ENCODE data around the gene RTL5.

The RTL5 gene

DNA sequence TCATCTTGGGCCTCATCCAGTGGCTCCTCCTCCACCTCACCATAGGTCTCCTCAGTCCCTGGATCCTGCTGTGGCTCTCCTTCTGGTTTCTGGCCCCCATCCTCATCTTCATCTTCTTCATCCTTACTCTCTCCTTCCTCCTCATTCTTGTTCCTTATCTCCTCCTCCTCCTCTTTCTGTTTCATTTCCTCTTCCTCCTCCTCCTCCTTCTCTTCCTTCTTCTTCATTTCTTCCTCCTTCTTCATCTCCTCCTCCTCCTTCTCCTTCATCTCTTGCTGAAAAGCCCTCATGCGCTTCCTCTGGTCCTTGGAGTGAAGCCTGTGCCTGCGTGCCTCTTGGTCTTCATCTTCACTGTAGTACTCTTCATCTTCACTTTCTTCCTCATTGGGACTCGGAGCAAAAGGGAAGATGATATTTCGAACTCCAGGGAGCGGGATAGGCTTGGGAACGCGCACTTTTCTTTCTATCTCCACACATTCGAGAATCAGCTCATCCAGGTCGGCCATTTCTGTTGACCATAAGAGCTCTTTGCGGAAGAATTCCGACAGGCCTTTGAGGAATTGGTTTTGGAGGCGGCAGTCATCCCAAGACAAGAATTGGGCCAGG is 1.5 kb downstream of the RTL5 start:
- no peak overlapping the region for H3K9ac ChIP-seq (ENCODE audit: low read depth in 1 of 2, low read length in 2 of 2)
- no peak overlapping the region for H3K4me3 ChIP-seq (ENCODE audit: low read depth in 1 of 2, low read length in 2 of 2)
- H3K27ac ChIP-seq (ENCODE audit: low read depth, low read length), result no peak overlapping the region
- H3K27me3 ChIP-seq (ENCODE audit: control insufficient read depth in 1 of 2, insufficient read depth in 2 of 2, low read length in 2 of 2), result peaks cover 5 to 8% of the 10 kb centered on the region in 2 donors
- peaks cover 6 to 12% of the 10 kb centered on the region in 2 donors for H3K4me1 ChIP-seq (ENCODE audit: control insufficient read depth in 1 of 2, insufficient read depth in 2 of 2, low read length in 2 of 2)
- H3K9me3 ChIP-seq (ENCODE audit: control insufficient read depth in 1 of 2, low read length in 2 of 2), result no peaks in the 10 kb centered on the region
- no peaks in the 10 kb centered on the region for H3K36me3 ChIP-seq (ENCODE audit: control insufficient read depth in 1 of 2, insufficient read depth in 2 of 2, low read length in 2 of 2)

DNA sequence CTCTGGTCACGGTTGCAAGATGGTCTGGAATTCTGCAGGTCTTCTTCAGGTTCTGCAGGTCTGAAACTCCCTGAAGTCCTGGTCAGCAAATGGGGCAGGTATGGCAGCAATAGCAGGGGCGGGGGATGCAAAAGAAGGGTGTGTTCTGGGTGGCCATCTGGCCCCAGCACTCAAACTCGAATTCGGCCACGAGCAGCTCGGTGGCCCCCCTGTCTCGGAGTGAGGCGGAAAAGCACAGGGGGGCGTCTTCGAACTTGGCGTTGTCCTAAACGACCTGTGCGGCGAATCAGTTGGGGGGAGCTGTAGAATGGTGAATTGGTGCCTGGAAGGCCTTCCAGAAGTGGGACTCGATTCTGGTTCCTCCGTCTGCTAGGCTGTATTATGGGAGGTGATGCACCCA is 2.1 kb downstream of the RTL5 start:
- H3K27me3 ChIP-seq (ENCODE audit: control insufficient read depth in 1 of 2, insufficient read depth in 2 of 2, low read length in 2 of 2), result peaks cover 5 to 8% of the 10 kb centered on the region in 2 donors
- H3K27ac ChIP-seq (ENCODE audit: low read depth, low read length), result no peak overlapping the region
- no peaks in the 10 kb centered on the region for H3K36me3 ChIP-seq (ENCODE audit: control insufficient read depth in 1 of 2, insufficient read depth in 2 of 2, low read length in 2 of 2)
- H3K9ac ChIP-seq (ENCODE audit: low read depth in 1 of 2, low read length in 2 of 2), result no peak overlapping the region
- peaks cover 6 to 12% of the 10 kb centered on the region in 2 donors for H3K4me1 ChIP-seq (ENCODE audit: control insufficient read depth in 1 of 2, insufficient read depth in 2 of 2, low read length in 2 of 2)
- H3K9me3 ChIP-seq (ENCODE audit: control insufficient read depth in 1 of 2, low read length in 2 of 2), result no peaks in the 10 kb centered on the region
- no peak overlapping the region for H3K4me3 ChIP-seq (ENCODE audit: low read depth in 1 of 2, low read length in 2 of 2)

DNA sequence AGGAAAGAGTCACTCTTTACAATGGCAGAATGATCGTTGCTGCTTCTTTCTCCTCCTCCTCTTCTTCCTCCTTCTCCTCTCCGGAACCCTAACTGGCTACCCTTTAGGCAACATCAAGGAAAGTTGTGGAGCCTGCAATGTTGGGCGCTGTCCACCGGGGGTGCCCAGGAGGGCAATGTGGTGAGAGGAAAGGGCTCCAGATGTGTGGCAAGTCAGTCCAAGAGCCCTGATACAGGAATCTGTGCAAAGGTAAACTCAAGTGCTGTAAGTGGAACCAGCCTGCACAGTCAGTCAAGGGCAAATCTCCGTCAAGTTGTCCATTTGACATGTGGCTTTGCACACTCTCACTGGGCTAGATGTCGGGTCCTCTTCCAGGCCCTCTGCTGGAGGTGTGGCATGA is 2.8 kb downstream of the RTL5 start:
- H3K27ac ChIP-seq (ENCODE audit: low read depth, low read length), result no peak overlapping the region
- no peak overlapping the region for H3K4me3 ChIP-seq (ENCODE audit: low read depth in 1 of 2, low read length in 2 of 2)
- no peak overlapping the region for H3K9ac ChIP-seq (ENCODE audit: low read depth in 1 of 2, low read length in 2 of 2)
- peaks cover 6 to 12% of the 10 kb centered on the region in 2 donors for H3K4me1 ChIP-seq (ENCODE audit: control insufficient read depth in 1 of 2, insufficient read depth in 2 of 2, low read length in 2 of 2)
- no peaks in the 10 kb centered on the region for H3K36me3 ChIP-seq (ENCODE audit: control insufficient read depth in 1 of 2, insufficient read depth in 2 of 2, low read length in 2 of 2)
- H3K27me3 ChIP-seq (ENCODE audit: control insufficient read depth in 1 of 2, insufficient read depth in 2 of 2, low read length in 2 of 2), result peaks cover 5 to 8% of the 10 kb centered on the region in 2 donors
- no peaks in the 10 kb centered on the region for H3K9me3 ChIP-seq (ENCODE audit: control insufficient read depth in 1 of 2, low read length in 2 of 2)

DNA sequence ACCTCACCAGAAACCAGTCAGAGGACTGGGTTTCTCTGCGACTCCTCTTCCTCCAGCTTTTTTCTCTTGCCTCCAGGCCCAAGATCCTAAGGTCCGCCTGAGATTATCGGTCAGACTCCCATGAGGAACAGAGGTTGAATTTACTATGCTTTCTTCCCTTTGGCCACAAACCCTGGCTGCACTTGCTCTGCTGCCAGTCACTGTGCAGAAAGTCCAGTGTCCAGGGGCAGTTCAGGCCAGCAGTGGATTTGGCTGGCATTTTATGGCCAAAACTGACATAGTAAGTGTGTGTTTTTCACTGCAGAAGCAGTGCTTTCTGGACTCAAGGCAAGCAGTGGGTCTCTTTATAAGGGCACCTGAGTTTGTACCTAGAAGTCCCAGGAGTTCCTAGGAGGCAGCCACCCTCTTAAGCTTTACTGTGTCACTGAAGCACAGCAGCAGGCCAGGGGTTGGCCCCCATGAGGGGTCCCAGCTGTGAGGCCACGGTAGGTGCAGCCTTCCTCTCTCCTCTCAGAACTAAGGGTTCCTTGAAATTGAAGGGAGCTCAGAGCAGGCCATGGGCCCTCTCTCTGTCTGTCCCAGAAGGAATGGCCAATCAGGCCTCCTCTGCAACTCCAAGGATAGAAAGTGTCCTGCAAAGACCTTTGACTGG is 3.4 kb downstream of the RTL5 start:
- H3K27me3 ChIP-seq (ENCODE audit: control insufficient read depth in 1 of 2, insufficient read depth in 2 of 2, low read length in 2 of 2), result peaks cover 5 to 8% of the 10 kb centered on the region in 2 donors
- no peak overlapping the region for H3K27ac ChIP-seq (ENCODE audit: low read depth, low read length)
- no peak overlapping the region for H3K9ac ChIP-seq (ENCODE audit: low read depth in 1 of 2, low read length in 2 of 2)
- H3K4me1 ChIP-seq (ENCODE audit: control insufficient read depth in 1 of 2, insufficient read depth in 2 of 2, low read length in 2 of 2), result peaks cover 6 to 16% of the 10 kb centered on the region in 2 donors
- no peaks in the 10 kb centered on the region for H3K36me3 ChIP-seq (ENCODE audit: control insufficient read depth in 1 of 2, insufficient read depth in 2 of 2, low read length in 2 of 2)
- no peaks in the 10 kb centered on the region for H3K9me3 ChIP-seq (ENCODE audit: control insufficient read depth in 1 of 2, low read length in 2 of 2)
- no peak overlapping the region for H3K4me3 ChIP-seq (ENCODE audit: low read depth in 1 of 2, low read length in 2 of 2)

- no peak overlapping the region for H3K4me3 ChIP-seq (ENCODE audit: low read depth in 1 of 2, low read length in 2 of 2)
- no peaks in the 10 kb centered on the region for H3K36me3 ChIP-seq (ENCODE audit: control insufficient read depth in 1 of 2, insufficient read depth in 2 of 2, low read length in 2 of 2)
- H3K4me1 ChIP-seq (ENCODE audit: control insufficient read depth in 1 of 2, insufficient read depth in 2 of 2, low read length in 2 of 2), result peaks cover 8 to 22% of the 10 kb centered on the region in 2 donors
- no peak overlapping the region for H3K9ac ChIP-seq (ENCODE audit: low read depth in 1 of 2, low read length in 2 of 2)
- no peaks in the 10 kb centered on the region for H3K9me3 ChIP-seq (ENCODE audit: control insufficient read depth in 1 of 2, low read length in 2 of 2)
- H3K27me3 ChIP-seq (ENCODE audit: control insufficient read depth in 1 of 2, insufficient read depth in 2 of 2, low read length in 2 of 2), result peaks cover 1 to 3% of the 10 kb centered on the region in 2 donors
- H3K27ac ChIP-seq (ENCODE audit: low read depth, low read length), result no peak overlapping the region
Observed at GRCh38 chrX:72127332-72127731, 4.4 kb downstream of the RTL5 start.

GRCh38 chrX:72126539-72127140 is 5.1 kb downstream of the RTL5 start:
- no peaks in the 10 kb centered on the region for H3K27me3 ChIP-seq (ENCODE audit: control insufficient read depth in 1 of 2, insufficient read depth in 2 of 2, low read length in 2 of 2)
- peaks cover 11 to 19% of the 10 kb centered on the region in 2 donors for H3K4me1 ChIP-seq (ENCODE audit: control insufficient read depth in 1 of 2, insufficient read depth in 2 of 2, low read length in 2 of 2)
- no peaks in the 10 kb centered on the region for H3K9me3 ChIP-seq (ENCODE audit: control insufficient read depth in 1 of 2, low read length in 2 of 2)
- H3K4me3 ChIP-seq (ENCODE audit: low read depth in 1 of 2, low read length in 2 of 2), result no peak overlapping the region
- no peaks in the 10 kb centered on the region for H3K36me3 ChIP-seq (ENCODE audit: control insufficient read depth in 1 of 2, insufficient read depth in 2 of 2, low read length in 2 of 2)
- H3K9ac ChIP-seq (ENCODE audit: low read depth in 1 of 2, low read length in 2 of 2), result no peak overlapping the region
- H3K27ac ChIP-seq (ENCODE audit: low read depth, low read length), result no peak overlapping the region

- Histone ChIP-seq H3K27ac (ENCODE audit: low read depth, low read length) (no peak overlapping the region), H3K4me1 (ENCODE audit: control insufficient read depth in 1 of 2, insufficient read depth in 2 of 2, low read length in 2 of 2) (peaks cover 11 to 20% of the 10 kb centered on the region in 2 donors), H3K9me3 (ENCODE audit: control insufficient read depth in 1 of 2, low read length in 2 of 2) (no peaks in the 10 kb centered on the region), H3K9ac (ENCODE audit: low read depth in 1 of 2, low read length in 2 of 2) (no peak overlapping the region), H3K4me3 (ENCODE audit: low read depth in 1 of 2, low read length in 2 of 2) (no peak overlapping the region), H3K27me3 (ENCODE audit: control insufficient read depth in 1 of 2, insufficient read depth in 2 of 2, low read length in 2 of 2) (no peaks in the 10 kb centered on the region), H3K36me3 (ENCODE audit: control insufficient read depth in 1 of 2, insufficient read depth in 2 of 2, low read length in 2 of 2) (no peaks in the 10 kb centered on the region)
Observed at GRCh38 chrX:72126048-72126415, 5.7 kb downstream of the RTL5 start.

DNA sequence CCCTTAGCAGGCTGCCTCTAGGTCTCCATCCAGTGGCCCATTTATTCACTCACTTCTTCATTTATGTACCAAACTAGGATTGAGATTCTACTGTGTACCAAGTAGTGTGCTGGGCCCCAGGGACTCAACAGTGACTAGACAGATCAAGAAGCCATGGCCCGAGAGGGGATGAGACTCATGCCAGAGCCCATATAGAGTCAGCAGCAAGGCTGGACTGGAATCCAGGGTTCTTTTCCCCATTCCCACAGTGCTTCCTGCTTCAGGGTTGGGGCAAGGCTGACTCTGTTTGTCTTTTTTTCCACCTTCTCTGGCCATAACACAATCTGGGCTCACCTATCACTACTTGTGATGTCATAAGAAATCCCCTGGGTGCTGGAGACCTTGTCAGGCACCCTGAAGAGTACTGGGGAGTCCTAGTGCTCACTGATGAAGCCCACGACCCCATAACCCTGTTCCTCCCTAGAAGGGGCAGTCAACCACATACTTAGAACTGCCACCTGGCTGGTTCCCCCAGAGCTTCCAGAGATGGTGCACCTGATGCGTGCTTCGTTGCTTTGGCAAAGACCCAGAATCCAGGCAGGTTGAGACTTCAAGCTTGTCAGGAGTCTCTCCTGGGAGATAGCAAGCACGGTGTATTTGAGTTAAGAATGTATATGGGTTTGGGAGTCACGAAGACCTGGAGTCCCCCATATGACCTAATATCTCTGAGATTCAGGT is 6.2 kb downstream of the RTL5 start:
- Histone ChIP-seq H3K9ac (ENCODE audit: low read depth in 1 of 2, low read length in 2 of 2) (no peak overlapping the region), H3K4me3 (ENCODE audit: low read depth in 1 of 2, low read length in 2 of 2) (no peak overlapping the region), H3K36me3 (ENCODE audit: control insufficient read depth in 1 of 2, insufficient read depth in 2 of 2, low read length in 2 of 2) (no peaks in the 10 kb centered on the region), H3K27ac (ENCODE audit: low read depth, low read length) (no peak overlapping the region), H3K4me1 (ENCODE audit: control insufficient read depth in 1 of 2, insufficient read depth in 2 of 2, low read length in 2 of 2) (peaks cover 11 to 25% of the 10 kb centered on the region in 2 donors), H3K27me3 (ENCODE audit: control insufficient read depth in 1 of 2, insufficient read depth in 2 of 2, low read length in 2 of 2) (no peaks in the 10 kb centered on the region), H3K9me3 (ENCODE audit: control insufficient read depth in 1 of 2, low read length in 2 of 2) (no peaks in the 10 kb centered on the region)

DNA sequence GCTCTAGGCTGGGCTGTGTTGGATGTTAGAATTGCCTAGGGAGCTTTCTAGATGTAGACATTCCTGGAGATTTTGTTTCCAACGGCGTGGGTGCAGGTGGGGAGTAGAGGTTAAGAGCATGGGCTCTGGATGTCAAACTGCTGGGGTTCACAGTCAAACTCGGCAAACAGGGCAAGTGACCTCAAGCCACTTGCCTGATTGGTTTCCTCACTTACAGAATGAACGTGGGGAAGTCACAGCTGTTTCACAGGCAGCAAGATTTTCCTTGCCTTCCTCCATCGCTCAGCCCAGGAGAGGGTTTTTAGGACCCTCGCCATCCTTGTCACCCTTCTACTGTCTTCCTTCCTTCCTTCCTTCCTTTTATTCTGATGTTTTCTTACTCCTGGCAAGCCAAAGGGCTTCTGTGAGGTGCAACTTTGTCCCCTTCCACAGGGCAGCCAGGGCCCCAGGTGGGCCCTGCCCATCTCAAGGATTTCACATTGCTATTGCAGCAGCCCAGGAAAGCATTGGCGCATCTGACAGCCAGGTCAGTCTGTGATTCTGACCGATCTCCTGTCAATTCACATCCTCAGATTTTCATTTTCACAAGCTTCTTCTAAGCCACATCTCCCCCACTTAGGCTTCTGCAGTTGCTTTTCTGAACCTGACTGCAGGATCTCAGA is 7.0 kb downstream of the RTL5 start:
- Histone ChIP-seq H3K27ac (ENCODE audit: low read depth, low read length) (no peak overlapping the region), H3K4me1 (ENCODE audit: control insufficient read depth in 1 of 2, insufficient read depth in 2 of 2, low read length in 2 of 2) (peaks cover 11 to 25% of the 10 kb centered on the region in 2 donors), H3K9me3 (ENCODE audit: control insufficient read depth in 1 of 2, low read length in 2 of 2) (no peaks in the 10 kb centered on the region), H3K27me3 (ENCODE audit: control insufficient read depth in 1 of 2, insufficient read depth in 2 of 2, low read length in 2 of 2) (no peaks in the 10 kb centered on the region), H3K9ac (ENCODE audit: low read depth in 1 of 2, low read length in 2 of 2) (no peak overlapping the region), H3K4me3 (ENCODE audit: low read depth in 1 of 2, low read length in 2 of 2) (no peak overlapping the region), H3K36me3 (ENCODE audit: control insufficient read depth in 1 of 2, insufficient read depth in 2 of 2, low read length in 2 of 2) (no peaks in the 10 kb centered on the region)

Data from duodenal mucosa (tissue), 2 donors.